ENCODE results near the gene SOX4. TPM values are rescaled to one million over a fixed set of nuclear protein-coding genes. Genes with fewer than 3 reads are reported as not detected.

SOX4 gene
- total RNA-seq, 6 experiments from 2014 or later: 0.81 to 22.5 (median 2.4) TPM

DNA sequence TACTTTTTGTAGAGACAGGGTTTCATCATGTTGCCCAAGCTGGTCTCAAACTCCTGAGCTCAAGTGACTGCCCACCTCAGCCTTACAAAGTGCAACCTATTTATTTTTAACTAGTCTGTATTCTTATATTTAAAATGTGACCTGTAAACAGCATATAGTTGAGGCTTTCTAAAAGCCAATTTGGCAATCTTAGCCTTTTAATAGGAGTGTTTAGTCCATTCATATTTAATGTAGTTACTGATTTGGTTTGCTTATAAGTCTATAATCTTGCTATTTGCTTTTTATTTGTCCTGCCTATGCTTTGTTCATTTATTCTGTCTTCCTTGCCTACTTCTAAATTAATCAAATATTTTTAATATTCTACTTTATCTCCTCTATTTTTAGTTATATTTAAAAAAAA, 15.0 kb upstream of the SOX4 start:
- no peaks in the 10 kb centered on the region for H3K27me3 ChIP-seq
- H3K9me3 ChIP-seq: no peaks in the 10 kb centered on the region
- TF ChIP-seq POLR2A (IDR thresholded peaks at IDR 0.05): no peak
- TF ChIP-seq, protein P1, sequence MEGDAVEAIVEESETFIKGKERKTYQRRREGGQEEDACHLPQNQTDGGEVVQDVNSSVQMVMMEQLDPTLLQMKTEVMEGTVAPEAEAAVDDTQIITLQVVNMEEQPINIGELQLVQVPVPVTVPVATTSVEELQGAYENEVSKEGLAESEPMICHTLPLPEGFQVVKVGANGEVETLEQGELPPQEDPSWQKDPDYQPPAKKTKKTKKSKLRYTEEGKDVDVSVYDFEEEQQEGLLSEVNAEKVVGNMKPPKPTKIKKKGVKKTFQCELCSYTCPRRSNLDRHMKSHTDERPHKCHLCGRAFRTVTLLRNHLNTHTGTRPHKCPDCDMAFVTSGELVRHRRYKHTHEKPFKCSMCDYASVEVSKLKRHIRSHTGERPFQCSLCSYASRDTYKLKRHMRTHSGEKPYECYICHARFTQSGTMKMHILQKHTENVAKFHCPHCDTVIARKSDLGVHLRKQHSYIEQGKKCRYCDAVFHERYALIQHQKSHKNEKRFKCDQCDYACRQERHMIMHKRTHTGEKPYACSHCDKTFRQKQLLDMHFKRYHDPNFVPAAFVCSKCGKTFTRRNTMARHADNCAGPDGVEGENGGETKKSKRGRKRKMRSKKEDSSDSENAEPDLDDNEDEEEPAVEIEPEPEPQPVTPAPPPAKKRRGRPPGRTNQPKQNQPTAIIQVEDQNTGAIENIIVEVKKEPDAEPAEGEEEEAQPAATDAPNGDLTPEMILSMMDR (IDR thresholded peaks at IDR 0.05): no peak
- no peak for ATAC-seq
- no peak overlapping the region for H3K4me3 ChIP-seq
- no peaks in the 10 kb centered on the region for H3K4me1 ChIP-seq
- H3K27ac ChIP-seq: no peak overlapping the region
- no peaks in the 10 kb centered on the region for H3K36me3 ChIP-seq
- DNase-seq: no peak
- intact Hi-C loops (cut with DNase I): no loop called here

DNA sequence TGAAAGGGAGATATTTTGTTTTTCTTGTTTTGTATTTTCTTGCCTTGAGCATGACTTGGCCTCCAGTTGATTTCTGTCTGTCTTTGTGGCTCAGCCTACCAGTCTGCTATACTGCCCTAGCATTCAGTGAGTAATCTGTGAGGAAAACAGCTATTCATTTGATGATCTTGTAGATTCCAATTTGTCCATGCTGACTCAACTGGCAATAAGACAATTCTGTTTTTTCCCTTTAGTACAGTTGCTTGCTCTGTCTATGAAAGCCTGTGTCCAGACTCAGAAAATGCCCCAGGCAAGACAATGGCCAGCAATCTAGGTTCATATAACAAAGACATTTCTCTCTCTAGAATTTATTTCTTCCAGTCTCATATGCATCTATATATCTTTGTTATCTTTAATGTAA, 10.9 kb upstream of the SOX4 start:
- H3K4me3 ChIP-seq: no peak overlapping the region
- intact Hi-C loops (cut with DNase I): no loop called here
- peaks cover 0 to 3% (median 0%) of the 10 kb centered on the region in 4 donors for H3K4me1 ChIP-seq
- no peak overlapping the region for H3K27ac ChIP-seq
- no peak for ATAC-seq
- no peaks in the 10 kb centered on the region for H3K9me3 ChIP-seq
- H3K36me3 ChIP-seq: no peaks in the 10 kb centered on the region
- no peak for DNase-seq
- no peak for TF ChIP-seq POLR2A (IDR thresholded peaks at IDR 0.05)
- TF ChIP-seq, protein P1 (IDR thresholded peaks at IDR 0.05): no peak
- no peaks in the 10 kb centered on the region for H3K27me3 ChIP-seq

DNA sequence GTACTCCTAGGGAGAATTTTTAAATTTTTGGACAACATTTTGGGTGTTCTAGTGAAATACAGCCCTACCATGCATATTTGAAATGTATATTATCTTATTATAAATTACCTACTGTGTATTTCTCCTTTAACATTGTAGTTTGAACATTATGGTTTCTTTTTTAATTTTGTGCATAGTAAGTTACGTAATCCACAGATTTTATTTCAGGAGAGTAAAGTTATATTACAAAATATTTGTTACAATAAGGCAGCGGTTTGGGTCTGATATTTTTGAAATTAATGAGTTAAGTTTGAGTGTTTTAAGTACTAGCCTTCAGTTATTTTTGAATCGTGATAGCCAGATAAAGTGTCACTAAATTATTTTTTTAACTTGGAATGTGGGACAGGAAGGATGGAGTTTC, 7.3 kb upstream of the SOX4 start:
- H3K4me1 ChIP-seq: peaks cover 0 to 10% (median 0%) of the 10 kb centered on the region in 4 donors
- intact Hi-C loops (cut with DNase I): no loop called here
- H3K36me3 ChIP-seq: no peaks in the 10 kb centered on the region
- no peaks in the 10 kb centered on the region for H3K9me3 ChIP-seq
- no peaks in the 10 kb centered on the region for H3K27me3 ChIP-seq
- no peak overlapping the region for H3K27ac ChIP-seq
- TF ChIP-seq, protein P1 (IDR thresholded peaks at IDR 0.05): no peak
- TF ChIP-seq POLR2A (IDR thresholded peaks at IDR 0.05): no peak
- DNase-seq: no peak
- no peak for ATAC-seq
- H3K4me3 ChIP-seq: no peak overlapping the region
- WGBS (ENCODE audit: insufficient coverage, low coverage, low lambda C conversion rate, missing lambda C conversion rate): 53% methylated on average over 3 of the region's 3 CpGs

DNA sequence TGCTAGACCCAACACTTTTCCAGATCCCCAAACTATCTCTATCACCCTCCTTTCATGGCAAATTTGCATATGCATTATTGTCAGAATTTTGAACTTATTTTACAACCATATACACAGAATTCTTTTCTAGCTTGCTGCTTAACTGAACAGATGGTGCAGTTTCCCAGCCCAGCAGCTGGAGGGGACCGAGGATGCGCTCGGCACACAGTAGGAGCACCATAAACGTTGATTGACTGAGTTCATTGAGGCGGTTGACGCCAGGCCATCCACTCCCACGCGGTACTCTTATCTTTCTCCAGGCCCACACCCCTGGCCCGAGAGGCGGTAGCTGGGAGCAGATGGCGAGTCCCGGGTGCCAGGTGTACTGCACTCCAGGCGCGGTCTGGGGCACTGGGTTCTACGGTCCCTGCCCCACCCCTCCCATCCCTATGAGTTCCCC, 6.8 kb upstream of the SOX4 start:
- TF ChIP-seq POLR2A (IDR thresholded peaks at IDR 0.05): no peak
- TF ChIP-seq, protein P1 (IDR thresholded peaks at IDR 0.05): no peak
- Histone ChIP-seq H3K4me3 (peak overlapping the region; percentile 50 to 71 (median 61)), H3K9me3 (no peaks in the 10 kb centered on the region), H3K36me3 (no peaks in the 10 kb centered on the region), H3K4me1 (peaks cover 0 to 10% (median 0%) of the 10 kb centered on the region in 4 donors), H3K27ac (peak overlapping the region in 1 of 3 donors; percentile 85), H3K27me3 (no peaks in the 10 kb centered on the region)
- peak in 1 of 3 donors; percentile 24 for DNase-seq
- peak in 1 of 4 donors; percentile 10 for ATAC-seq
- intact Hi-C loops (cut with DNase I): no loop called here
- WGBS (ENCODE audit: insufficient coverage, low coverage, low lambda C conversion rate, missing lambda C conversion rate): 13% methylated on average over 13 of the region's 15 CpGs

Data from right lobe of liver (tissue), 6 donors.